Mesenchymal stem cell (in vitro differentiated cells and primary cell): ENCODE results near the gene NHSL1.

ENCODE experiments used
- DNase-seq: peaks from one replicate; pipeline ENCODE4 v3.0.0-alpha.2; 2013
- H2AFZ ChIP-seq: one replicate; pipeline ENCODE4 v1.6.1; 2013; ENCODE audit warnings: low read depth, mild to moderate bottlenecking, control low read depth, inconsistent platforms, low read length, moderate library complexity
- H2AK5ac ChIP-seq: 2 replicates; pipeline ENCODE4 v1.6.1; 2013; ENCODE audit warnings: low read length, moderate library complexity, mild to moderate bottlenecking, inconsistent platforms; ENCODE audit not compliant: severe bottlenecking
- H2BK120ac ChIP-seq: one replicate; pipeline ENCODE4 v1.6.1; 2013; ENCODE audit warnings: low read depth, mild to moderate bottlenecking, inconsistent platforms, low read length, moderate library complexity
- H2BK12ac ChIP-seq, 2 experiments: one replicate each; pipeline ENCODE4 v1.6.1; 2013; ENCODE audit warnings: inconsistent platforms in 2 of 2, low read length in 2 of 2, mild to moderate bottlenecking in 2 of 2, moderate library complexity in 2 of 2, control low read depth in 1 of 2
- H2BK15ac ChIP-seq: one replicate; pipeline ENCODE4 v1.6.1; 2013; ENCODE audit warnings: mild to moderate bottlenecking, low read depth, inconsistent platforms; ENCODE audit not compliant: poor library complexity, severe bottlenecking
- H2BK5ac ChIP-seq: 2 replicates; pipeline ENCODE4 v1.6.1; 2013; ENCODE audit warnings: low read depth, mild to moderate bottlenecking, low read length, control low read depth, inconsistent platforms; ENCODE audit not compliant: poor library complexity, severe bottlenecking
- H3K14ac ChIP-seq, 2 experiments: one replicate each; pipeline ENCODE4 v1.6.1; 2013; ENCODE audit warnings: inconsistent platforms in 2 of 2, low read length in 2 of 2, control low read depth in 1 of 2, mild to moderate bottlenecking in 1 of 2, moderate library complexity in 1 of 2
- H3K18ac ChIP-seq, 2 experiments: one replicate each; pipeline ENCODE4 v1.6.1; 2013; ENCODE audit warnings: inconsistent platforms in 2 of 2, low read length in 2 of 2, control low read depth in 1 of 2, low read depth in 1 of 2, mild to moderate bottlenecking in 1 of 2
- H3K23ac ChIP-seq, 2 experiments: one replicate each; pipeline ENCODE4 v1.6.1; 2013; ENCODE audit warnings: inconsistent platforms in 2 of 2, low read length in 2 of 2, mild to moderate bottlenecking in 2 of 2, moderate library complexity in 2 of 2, control low read depth in 1 of 2
- H3K27ac ChIP-seq: 2 replicates; pipeline ENCODE4 v1.5.1; 2013; ENCODE audit warnings: mild to moderate bottlenecking, moderate library complexity, low read length, control low read depth, inconsistent platforms; ENCODE audit not compliant: poor library complexity, severe bottlenecking
- H3K27me3 ChIP-seq, 2 experiments: 2 replicates each; pipeline versions ENCODE4 v1.6.1 to v1.7.0; 2013; ENCODE audit warnings: low read length in 2 of 2, mild to moderate bottlenecking in 2 of 2, moderate library complexity in 2 of 2, control low read depth in 1 of 2, inconsistent platforms in 1 of 2; ENCODE audit not compliant: control insufficient read depth in 1 of 2, insufficient read depth in 1 of 2
- H3K36me3 ChIP-seq, 2 experiments: 2 replicates each; pipeline versions ENCODE4 v1.6.1 to v1.7.0; 2013; ENCODE audit warnings: low read length in 2 of 2, control low read depth in 1 of 2, inconsistent platforms in 1 of 2, low read depth in 1 of 2, mild to moderate bottlenecking in 1 of 2; ENCODE audit not compliant: insufficient read depth in 2 of 2, control insufficient read depth in 1 of 2
- H3K4ac ChIP-seq, 2 experiments: one replicate each; pipeline ENCODE4 v1.6.1; 2013; ENCODE audit warnings: inconsistent platforms in 2 of 2, low read length in 2 of 2, mild to moderate bottlenecking in 2 of 2, moderate library complexity in 2 of 2, control low read depth in 1 of 2, low read depth in 1 of 2
- H3K4me1 ChIP-seq: 2 replicates; pipeline ENCODE4 v1.6.1; 2013; ENCODE audit warnings: low read depth, low read length, control low read depth; ENCODE audit not compliant: control insufficient read depth, insufficient read depth
- H3K4me2 ChIP-seq: 2 replicates; pipeline ENCODE4 v1.6.1; 2013; ENCODE audit warnings: low read length, mild to moderate bottlenecking, inconsistent platforms; ENCODE audit not compliant: poor library complexity, severe bottlenecking
- H3K4me3 ChIP-seq, 2 experiments: 2 replicates each; pipeline versions ENCODE4 v1.5.1 to v1.7.0; 2013; ENCODE audit warnings: low read length in 2 of 2, mild to moderate bottlenecking in 2 of 2, control low read depth in 1 of 2, low read depth in 1 of 2; ENCODE audit not compliant: insufficient read depth in 1 of 2
- H3K79me1 ChIP-seq: replicated peaks from 2 replicates; pipeline ENCODE4 v1.6.1; 2013; ENCODE audit warnings: mild to moderate bottlenecking, control low read depth, low read length, inconsistent platforms; ENCODE audit not compliant: poor library complexity, severe bottlenecking
- H3K9ac ChIP-seq: 2 replicates; pipeline ENCODE4 v1.7.0; 2013; ENCODE audit warnings: mild to moderate bottlenecking, low read length, moderate library complexity
- H3K9me3 ChIP-seq: 2 replicates; pipeline ENCODE4 v1.7.0; 2013; ENCODE audit warnings: mild to moderate bottlenecking, low read length; ENCODE audit not compliant: control insufficient read depth
- H4K8ac ChIP-seq: one replicate; pipeline ENCODE4 v1.6.1; 2013; ENCODE audit warnings: inconsistent platforms, mild to moderate bottlenecking, low read length, moderate library complexity
- H4K91ac ChIP-seq: one replicate; pipeline ENCODE4 v1.6.1; 2013; ENCODE audit warnings: mild to moderate bottlenecking, low read length, inconsistent platforms
- WGBS: methylation state at CpG from one replicate; pipeline ENCODE4 v1.1.7; 2013; ENCODE audit warnings: mixed read lengths; 5-methylcytosine and 5-hydroxymethylcytosine counted together

Gene NHSL1

GRCh38 chr6:138476116-138476515 lies 23.2 kb downstream of the NHSL1 start:
- DNase-seq: no peak
- Histone ChIP-seq H3K14ac (no peak overlapping the region), H2AFZ (no peak overlapping the region), H3K36me3 (peaks cover 0 to 2% of the 10 kb centered on the region in 2 experiments), H3K23ac (no peak overlapping the region), H2BK15ac (no peak overlapping the region), H3K4me1 (peaks cover 2% of the 10 kb centered on the region), H3K4ac (no peak overlapping the region), H4K8ac (no peak overlapping the region), H3K9me3 (no peaks in the 10 kb centered on the region), H2BK5ac (no peak overlapping the region), H3K18ac (no peak overlapping the region), H2BK12ac (no peak overlapping the region), H3K9ac (no peak overlapping the region), H4K91ac (no peak overlapping the region), H2AK5ac (no peak overlapping the region), H3K27ac (no peak overlapping the region), H2BK120ac (no peak overlapping the region), H3K27me3 (no peaks in the 10 kb centered on the region), H3K4me3 (no peak overlapping the region), H3K79me1 (peaks cover 22% of the 10 kb centered on the region), H3K4me2 (no peak overlapping the region)

- no peak overlapping the region for H2BK12ac ChIP-seq
- H2BK5ac ChIP-seq: no peak overlapping the region
- H3K4me1 ChIP-seq: peaks cover 6% of the 10 kb centered on the region
- H3K4me2 ChIP-seq: no peak overlapping the region
- no peak overlapping the region for H3K18ac ChIP-seq
- WGBS: 99% methylated on average over 7 of the region's 9 CpGs
- no peak overlapping the region for H3K9ac ChIP-seq
- H3K4me3 ChIP-seq: no peak overlapping the region
- H2AK5ac ChIP-seq: no peak overlapping the region
- H4K91ac ChIP-seq: no peak overlapping the region
- H3K79me1 ChIP-seq: peaks cover 26% of the 10 kb centered on the region
- no peak overlapping the region for H2BK15ac ChIP-seq
- no peaks in the 10 kb centered on the region for H3K9me3 ChIP-seq
- H4K8ac ChIP-seq: no peak overlapping the region
- no peaks in the 10 kb centered on the region for H3K27me3 ChIP-seq
- H3K36me3 ChIP-seq: peaks cover 9 to 20% of the 10 kb centered on the region in 2 experiments
- H2BK120ac ChIP-seq: no peak overlapping the region
- H3K27ac ChIP-seq: no peak overlapping the region
- H3K4ac ChIP-seq: no peak overlapping the region
- no peak overlapping the region for H3K14ac ChIP-seq
- no peak overlapping the region for H2AFZ ChIP-seq
- no peak for DNase-seq
- no peak overlapping the region for H3K23ac ChIP-seq
Observed at GRCh38 chr6:138473144-138473543, 26.1 kb downstream of the NHSL1 start.

GRCh38 chr6:138468320-138469015 lies 30.8 kb downstream of the NHSL1 start:
- Histone ChIP-seq H3K4me2 (no peak overlapping the region), H3K79me1 (peaks cover 19% of the 10 kb centered on the region), H3K9ac (no peak overlapping the region), H3K27me3 (no peaks in the 10 kb centered on the region), H3K9me3 (no peaks in the 10 kb centered on the region), H3K18ac (no peak overlapping the region), H3K36me3 (peaks cover 15 to 28% of the 10 kb centered on the region in 2 experiments), H2AK5ac (no peak overlapping the region), H3K4me3 (no peak overlapping the region), H4K91ac (no peak overlapping the region), H3K27ac (peak overlapping the region; percentile 44), H4K8ac (no peak overlapping the region), H2BK15ac (no peak overlapping the region), H3K23ac (no peak overlapping the region), H3K4me1 (peaks cover 13% of the 10 kb centered on the region), H2BK12ac (no peak overlapping the region), H2AFZ (no peak overlapping the region), H3K14ac (no peak overlapping the region), H2BK120ac (no peak overlapping the region), H3K4ac (no peak overlapping the region), H2BK5ac (no peak overlapping the region)
- peak; percentile 22 for DNase-seq
- WGBS: 95% methylated on average over 7 of the region's 9 CpGs

GRCh38 chr6:138467901-138468300 lies 31.4 kb downstream of the NHSL1 start:
- no peak overlapping the region for H3K4me2 ChIP-seq
- no peak overlapping the region for H4K91ac ChIP-seq
- H2BK15ac ChIP-seq: no peak overlapping the region
- H3K4ac ChIP-seq: no peak overlapping the region
- H3K4me3 ChIP-seq: no peak overlapping the region
- no peak overlapping the region for H4K8ac ChIP-seq
- H3K18ac ChIP-seq: no peak overlapping the region
- no peak overlapping the region for H2BK5ac ChIP-seq
- H3K27me3 ChIP-seq: no peaks in the 10 kb centered on the region
- H3K14ac ChIP-seq: no peak overlapping the region
- no peak overlapping the region for H2BK12ac ChIP-seq
- no peak overlapping the region for H2BK120ac ChIP-seq
- H2AFZ ChIP-seq: no peak overlapping the region
- peaks cover 19% of the 10 kb centered on the region for H3K79me1 ChIP-seq
- H3K9me3 ChIP-seq: no peaks in the 10 kb centered on the region
- no peak overlapping the region for H2AK5ac ChIP-seq
- peaks cover 13% of the 10 kb centered on the region for H3K4me1 ChIP-seq
- no peak overlapping the region for H3K23ac ChIP-seq
- H3K36me3 ChIP-seq: peaks cover 15 to 31% of the 10 kb centered on the region in 2 experiments
- no peak overlapping the region for H3K27ac ChIP-seq
- DNase-seq: no peak
- H3K9ac ChIP-seq: no peak overlapping the region
